ENCODE data around the gene ARFGEF3.
"Not testable (repeated sequence)": the region's sequence is repeated elsewhere in the genome, so short reads cannot be mapped to it uniquely, and the experiment has no call there.

The ARFGEF3 gene

DNA sequence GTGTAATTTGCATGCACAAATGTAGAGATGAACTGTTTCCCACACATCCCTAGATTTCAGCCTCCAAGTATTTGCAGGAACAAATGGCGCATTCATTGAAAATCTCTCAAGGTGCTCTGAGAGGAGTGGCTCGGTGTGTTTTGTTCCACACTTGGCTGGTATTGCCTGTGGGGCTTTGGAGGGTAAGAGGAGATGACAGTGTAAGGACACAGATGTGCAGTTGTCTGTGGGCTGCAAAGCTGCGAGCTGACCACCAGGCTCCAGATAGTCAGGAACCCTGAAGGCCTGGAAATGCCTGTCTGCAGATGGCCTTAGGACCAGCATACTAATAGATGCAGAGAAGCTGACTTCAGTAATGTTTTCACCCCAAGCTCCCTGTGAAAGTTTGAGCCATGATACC lies 114.2 kb downstream of the ARFGEF3 start:
- no peak for DNase-seq (ENCODE audit: low read depth)

- DNase-seq (ENCODE audit: low read depth) = no peak
Observed at GRCh38 chr6:138277835-138278234, 116.1 kb downstream of the ARFGEF3 start.

- no peak for DNase-seq (ENCODE audit: low read depth)
Observed at GRCh38 chr6:138278326-138278725, 116.6 kb downstream of the ARFGEF3 start.

DNA sequence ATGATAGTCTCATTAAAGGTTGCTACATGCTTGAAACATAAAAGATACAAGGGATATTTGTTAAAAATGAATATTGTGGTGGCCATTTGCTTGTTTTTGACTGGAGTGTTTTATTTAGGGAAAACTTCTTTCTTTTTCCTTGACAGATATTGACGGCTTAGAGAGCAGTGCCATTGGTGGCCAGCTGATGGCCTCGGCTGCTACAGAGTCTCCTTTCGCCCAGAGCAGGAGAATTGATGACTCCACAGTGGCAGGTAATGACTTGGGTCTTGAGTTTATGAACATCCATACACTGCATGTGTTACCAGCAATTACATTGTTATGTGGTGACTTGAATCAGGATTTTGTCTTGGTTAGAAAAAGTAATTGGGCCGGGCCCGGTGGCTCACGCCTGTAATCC lies 124.1 kb downstream of the ARFGEF3 start:
- no peak for DNase-seq (ENCODE audit: low read depth)

GRCh38 chr6:138286698-138287097 lies 125.0 kb downstream of the ARFGEF3 start:
- DNase-seq (ENCODE audit: low read depth) = no peak

DNA sequence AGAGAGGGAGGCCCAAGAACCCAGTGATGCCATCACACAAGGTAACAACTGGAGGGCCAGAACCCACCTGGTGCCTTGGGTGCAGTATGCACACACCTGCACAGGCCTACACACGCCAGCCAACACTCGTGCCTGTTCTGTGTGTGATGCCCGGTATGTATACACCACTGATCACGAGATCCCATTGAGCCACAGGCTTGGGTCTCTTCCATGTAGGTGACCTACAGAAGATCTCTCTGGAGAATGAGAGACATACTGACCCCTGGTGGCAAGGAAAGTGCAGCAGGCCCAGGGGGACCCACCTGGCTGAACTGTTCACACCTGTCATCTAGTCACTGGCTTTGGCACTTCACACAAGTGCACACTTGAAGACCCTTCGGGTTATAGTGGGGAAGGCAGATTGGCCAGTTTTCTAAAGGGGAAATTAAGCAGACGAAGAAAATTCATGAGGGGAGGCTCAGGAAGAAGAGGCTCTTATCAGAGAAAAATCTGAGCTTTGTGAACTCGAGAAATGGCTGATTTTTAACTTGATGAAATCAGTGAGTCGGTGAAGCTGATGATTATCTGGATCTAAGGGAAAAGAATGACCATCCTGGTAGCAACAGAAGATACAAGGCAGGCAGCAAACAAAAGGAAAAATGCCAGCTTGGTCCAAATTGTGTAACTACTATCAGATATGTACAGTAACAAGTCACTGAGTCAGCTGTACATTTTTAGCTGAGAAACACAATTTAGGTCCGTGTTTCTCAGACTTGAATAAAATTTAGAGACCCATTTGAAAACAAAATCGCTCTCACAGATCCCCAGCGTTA lies 125.6 kb downstream of the ARFGEF3 start:
- DNase-seq (ENCODE audit: low read depth) = peak; percentile 9

DNA sequence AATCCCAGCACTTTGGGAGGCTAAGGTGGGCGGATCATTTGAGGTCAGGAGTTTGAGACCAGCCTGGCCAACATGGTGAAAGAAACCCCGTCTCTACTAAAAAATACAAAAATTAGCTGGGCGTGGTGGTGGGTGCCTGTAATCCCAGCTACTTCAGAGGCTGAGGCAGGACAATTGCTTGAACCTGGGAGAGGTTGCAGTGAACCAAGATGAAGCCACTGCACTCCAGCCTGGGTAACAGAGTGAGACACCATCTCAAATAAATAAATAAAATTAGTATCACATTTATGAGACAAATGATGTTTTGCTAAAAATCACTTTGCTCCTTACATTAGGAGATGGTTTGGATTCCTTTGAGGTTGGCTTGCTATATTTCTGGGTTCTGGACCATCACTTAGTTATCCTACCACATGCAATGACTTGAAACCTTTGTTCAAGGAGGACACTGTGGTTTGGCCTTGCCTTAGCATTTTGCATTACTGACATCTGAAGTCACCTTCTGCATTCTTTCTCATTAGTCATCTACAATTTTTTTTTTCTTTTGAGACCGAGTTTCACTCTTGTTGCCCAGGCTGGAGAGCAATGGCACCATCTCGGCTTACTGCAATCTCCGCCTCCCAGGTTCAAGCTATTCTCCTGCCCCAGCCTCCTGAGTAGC lies 126.8 kb downstream of the ARFGEF3 start:
- DNase-seq (ENCODE audit: low read depth) = not testable (repeated sequence)

DNA sequence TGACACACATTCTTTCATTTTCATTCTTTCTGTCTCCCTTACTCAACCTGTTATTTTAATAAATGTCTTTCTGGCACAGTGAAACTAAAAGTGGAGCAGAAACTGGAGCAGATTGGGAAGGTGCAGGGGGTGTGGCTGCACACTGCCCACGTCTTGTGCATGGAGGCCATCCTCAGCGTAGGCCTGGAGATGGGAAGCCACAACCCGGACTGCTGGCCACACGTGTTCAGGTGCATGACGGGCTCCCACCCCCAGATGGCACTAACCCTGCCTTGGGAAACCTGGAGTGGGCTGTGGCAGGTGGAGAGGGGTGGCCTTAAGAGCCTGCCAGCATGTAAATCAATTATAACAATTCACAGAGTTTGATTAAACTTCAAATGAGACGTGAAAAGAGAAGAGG lies 128.0 kb downstream of the ARFGEF3 start:
- DNase-seq (ENCODE audit: low read depth) = no peak

DNA sequence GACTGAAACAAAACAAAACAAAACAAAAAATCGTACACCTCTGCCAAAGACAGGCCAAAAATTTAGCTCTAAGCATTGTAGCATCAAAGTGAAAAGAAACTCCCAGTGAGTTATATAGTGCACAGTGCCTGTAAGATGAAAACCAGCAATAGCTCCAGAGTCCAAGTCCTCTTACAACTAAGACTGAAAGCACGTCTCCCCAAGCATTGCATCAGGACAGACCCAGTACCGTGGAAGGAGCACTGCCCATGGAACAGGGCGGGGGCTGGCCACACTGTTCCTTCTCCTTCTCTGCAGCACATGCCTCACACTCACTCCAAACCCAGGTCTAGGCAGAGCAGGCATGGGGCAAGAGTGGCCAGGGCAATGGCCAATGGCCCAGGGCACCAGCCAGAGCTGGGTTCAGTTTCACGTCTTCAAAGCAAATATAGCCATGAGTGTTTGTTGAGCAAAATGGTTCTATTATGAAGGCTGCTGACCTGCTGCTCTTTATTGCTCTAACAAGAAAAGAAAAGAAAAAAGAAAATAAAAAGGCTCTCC lies 128.8 kb downstream of the ARFGEF3 start:
- DNase-seq (ENCODE audit: low read depth) = no peak

- no peak for DNase-seq (ENCODE audit: low read depth)
Observed at GRCh38 chr6:138291036-138291848, 129.5 kb downstream of the ARFGEF3 start.

- DNase-seq (ENCODE audit: low read depth) = no peak
Observed at GRCh38 chr6:138291849-138292181, 130.1 kb downstream of the ARFGEF3 start.

DNA sequence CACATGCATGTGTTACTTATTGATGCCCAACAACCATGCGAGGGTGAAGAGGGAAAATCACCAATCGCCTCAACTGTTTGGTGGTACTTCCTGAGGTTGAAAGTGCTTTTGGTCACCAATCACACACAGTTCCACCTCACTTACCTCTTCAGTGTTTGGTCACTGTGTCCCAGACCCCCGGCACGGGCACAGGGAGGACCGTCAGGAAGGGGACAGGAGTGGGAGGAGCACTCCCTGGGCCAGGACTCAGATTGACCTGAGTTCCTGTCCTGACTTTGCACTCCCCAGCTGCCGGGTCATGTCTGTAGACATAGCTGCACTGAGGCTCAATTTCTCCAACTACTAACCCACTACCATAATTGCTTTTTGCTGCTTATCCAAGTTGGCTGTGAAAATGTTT lies 130.7 kb downstream of the ARFGEF3 start:
- DNase-seq (ENCODE audit: low read depth) = no peak

DNA sequence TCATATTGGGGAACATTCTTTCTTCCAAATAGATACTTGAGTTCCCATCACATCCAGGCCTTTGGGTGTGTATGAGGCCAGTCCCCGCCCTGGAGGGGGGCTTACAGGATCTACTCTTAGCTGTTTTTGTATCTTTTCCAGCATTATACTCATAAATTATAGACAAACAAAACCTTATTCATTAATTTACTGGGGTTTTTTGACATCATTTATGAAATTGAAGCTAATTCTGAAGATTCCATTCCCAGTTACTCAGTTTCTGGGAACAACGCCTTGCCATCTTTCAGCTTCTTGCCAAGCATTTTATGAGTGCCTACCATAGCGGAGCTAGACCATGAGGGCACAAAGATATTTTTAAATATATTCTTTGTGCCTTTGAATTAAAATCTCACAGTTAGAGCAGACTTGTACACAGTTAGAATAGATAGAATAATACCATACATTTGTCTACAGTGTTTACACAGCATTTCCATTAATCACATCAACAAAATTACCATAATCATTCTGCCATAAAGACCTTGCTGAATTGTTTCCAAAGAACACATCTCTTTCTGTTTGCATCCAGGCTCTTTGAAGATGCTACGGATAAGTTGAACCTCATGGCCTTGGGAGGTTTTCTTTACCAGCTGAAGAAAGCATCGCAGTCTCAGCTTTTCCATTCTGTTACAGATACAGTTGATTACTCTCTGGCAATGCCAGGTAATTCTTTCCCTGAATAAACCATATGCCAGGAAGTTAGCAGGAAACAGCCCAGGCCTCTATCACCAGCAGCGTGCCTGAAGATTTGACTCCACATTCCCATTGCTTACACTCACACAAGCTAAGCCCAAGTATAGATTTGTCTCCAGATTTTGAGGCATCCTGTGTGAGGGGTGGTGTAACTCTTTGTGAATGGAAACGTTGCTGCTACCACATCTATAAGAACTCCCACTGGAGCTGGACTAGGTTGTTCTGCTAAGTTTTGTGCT lies 132.0 kb downstream of the ARFGEF3 start:
- no peak for DNase-seq (ENCODE audit: low read depth)

GRCh38 chr6:138296381-138296780 lies 134.6 kb downstream of the ARFGEF3 start:
- no peak for DNase-seq (ENCODE audit: low read depth)

- no peak for DNase-seq (ENCODE audit: low read depth)
Observed at GRCh38 chr6:138296786-138297185, 135.0 kb downstream of the ARFGEF3 start.

- DNase-seq (ENCODE audit: low read depth) = no peak
Observed at GRCh38 chr6:138297761-138298298, 136.1 kb downstream of the ARFGEF3 start.

GRCh38 chr6:138300469-138300868 lies 138.7 kb downstream of the ARFGEF3 start:
- no peak for DNase-seq (ENCODE audit: low read depth)

DNA sequence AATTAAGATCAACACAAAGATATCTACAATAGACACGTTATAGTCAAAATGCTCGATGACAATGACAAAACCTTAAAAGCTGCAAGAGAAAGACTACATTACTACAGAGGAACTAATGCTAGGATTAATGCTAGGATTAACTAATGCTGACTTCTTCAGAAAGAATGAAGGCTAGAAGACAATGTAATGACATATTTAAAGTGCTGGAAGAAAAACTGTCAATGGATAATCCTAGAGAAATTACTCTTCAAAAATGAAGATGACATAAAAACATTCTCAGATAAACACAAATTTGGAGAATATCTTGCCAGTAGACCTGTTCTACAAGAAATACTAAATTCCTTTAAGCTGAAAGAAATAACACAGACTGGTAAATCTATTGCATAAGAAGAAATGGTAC lies 140.8 kb downstream of the ARFGEF3 start:
- no peak for DNase-seq (ENCODE audit: low read depth)

DNA sequence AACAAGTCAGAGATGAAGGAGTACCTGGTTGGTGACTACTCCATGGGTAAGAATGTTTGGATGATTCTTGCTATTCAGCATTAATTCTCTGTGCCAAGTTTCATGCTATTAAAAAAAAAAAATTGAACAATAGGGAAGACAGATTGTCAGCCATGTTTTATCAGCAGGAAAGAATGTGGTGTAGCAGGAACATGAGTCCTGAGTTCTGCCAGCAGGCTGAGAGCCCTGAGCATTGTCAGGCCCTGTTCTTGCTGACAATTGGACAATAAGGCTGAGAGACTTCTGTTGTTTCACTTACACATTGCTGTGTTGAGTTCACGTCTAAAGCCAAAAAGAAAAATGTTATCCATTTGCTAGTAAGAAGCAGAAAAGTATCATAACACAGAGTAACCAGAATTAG lies 145.6 kb downstream of the ARFGEF3 start:
- DNase-seq (ENCODE audit: low read depth) = no peak

DNA sequence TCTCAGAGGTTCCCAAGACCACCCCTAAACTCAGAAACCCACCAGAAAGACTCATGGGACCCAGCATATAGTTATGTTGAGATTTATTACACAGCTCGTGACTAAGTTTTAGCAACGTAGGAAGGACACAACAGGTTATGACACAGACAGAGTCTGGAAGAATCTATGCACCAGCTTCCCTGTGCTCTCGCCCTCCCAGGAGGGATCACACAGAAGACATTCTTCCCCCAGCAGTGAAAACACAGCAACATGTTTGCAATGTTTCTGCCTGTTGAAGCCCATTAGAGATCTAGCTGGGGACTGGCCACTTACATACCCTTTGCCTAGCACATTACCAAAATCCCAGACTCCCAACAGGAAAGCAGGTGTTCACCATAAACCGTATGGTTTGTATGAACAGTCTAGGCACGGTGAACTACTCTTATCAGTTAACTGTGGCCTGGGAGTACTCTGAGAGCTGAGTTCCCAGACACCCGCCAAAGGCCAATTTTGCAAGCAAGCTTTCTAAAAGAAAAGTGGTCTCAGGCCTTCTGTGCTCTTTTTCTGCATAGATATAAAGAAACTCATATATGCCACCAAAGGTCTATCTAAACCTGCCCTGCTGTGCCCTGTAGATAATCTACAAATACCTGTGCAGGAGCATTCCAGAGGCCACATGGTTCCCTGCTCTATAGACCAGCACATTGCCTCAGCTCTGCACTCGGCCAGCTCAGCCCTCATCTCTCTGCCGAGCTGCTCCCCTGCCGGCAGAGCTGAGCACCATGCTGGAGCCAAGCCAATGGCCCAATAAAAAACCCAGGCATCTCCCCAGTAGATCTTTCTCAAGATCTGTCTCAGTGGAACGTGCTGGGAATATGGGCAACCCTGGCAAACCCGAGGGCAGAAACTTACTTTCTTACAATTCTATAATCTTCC lies 146.3 kb downstream of the ARFGEF3 start:
- no peak for DNase-seq (ENCODE audit: low read depth)
